Upper lobe of right lung (tissue), 1 donor: Measurements from ENCODE around the gene GARIN5B. TPM values are rescaled to one million over a fixed set of nuclear protein-coding genes. Genes with fewer than 3 reads are reported as not detected.
A peak's percentile ranks its signal among the peaks of the same experiment; 100 is the strongest.

Experiments used
- ATAC-seq: fragments of 200-7000 bp; cut with Tn5 transposase; one replicate; pipeline ENCODE4 v1.9.1; 2020; ENCODE audit warnings: mild to moderate bottlenecking, moderate library complexity
- DNase-seq: peaks from one replicate; pipeline ENCODE4 v3.0.0-alpha.2; 2020
- H3K27ac ChIP-seq: fragments of 200-600 bp; one replicate; pipeline ENCODE4 v1.8.0; 2022
- H3K27me3 ChIP-seq: fragments of 200-600 bp; one replicate; pipeline ENCODE4 v1.8.0; 2022; ENCODE audit warnings: mild to moderate bottlenecking
- H3K36me3 ChIP-seq: fragments of 200-600 bp; one replicate; pipeline ENCODE4 v1.8.0; 2022
- H3K4me1 ChIP-seq: fragments of 200-600 bp; one replicate; pipeline ENCODE4 v1.8.0; 2022
- H3K4me3 ChIP-seq: fragments of 200-600 bp; one replicate; pipeline ENCODE4 v1.8.0; 2022; ENCODE audit warnings: mild to moderate bottlenecking
- H3K9me3 ChIP-seq: fragments of 200-600 bp; one replicate; pipeline ENCODE4 v1.8.0; 2022
- intact Hi-C: fragments of 100-400 bp; cut with DNase I; formaldehyde crosslinking; loops from one replicate; pipeline ENCODE4 v1.11.0; 2022
- total RNA-seq: library from RNA; stranded (reverse); fragmentation: NEBNext Ultra II Directional; extraction: Animal tissue kit (Norgen Biotek cat#: 25700); gene quantifications from one replicate; pipeline ENCODE4 v1.2.1, GENCODE V29; 2021
- TF ChIP-seq, protein P1 (sequence below): fragments of 200-600 bp; IDR thresholded peaks from one replicate; pipeline ENCODE4 v1.8.0; 2022; ENCODE audit warnings: antibody characterized with exemption
- donor health status: DM: no; HTN: yes; CAD: no; lungs with severe emphysema.

Gene GARIN5B
- total RNA-seq, 1 donor from 2014 or later: not detected

DNA sequence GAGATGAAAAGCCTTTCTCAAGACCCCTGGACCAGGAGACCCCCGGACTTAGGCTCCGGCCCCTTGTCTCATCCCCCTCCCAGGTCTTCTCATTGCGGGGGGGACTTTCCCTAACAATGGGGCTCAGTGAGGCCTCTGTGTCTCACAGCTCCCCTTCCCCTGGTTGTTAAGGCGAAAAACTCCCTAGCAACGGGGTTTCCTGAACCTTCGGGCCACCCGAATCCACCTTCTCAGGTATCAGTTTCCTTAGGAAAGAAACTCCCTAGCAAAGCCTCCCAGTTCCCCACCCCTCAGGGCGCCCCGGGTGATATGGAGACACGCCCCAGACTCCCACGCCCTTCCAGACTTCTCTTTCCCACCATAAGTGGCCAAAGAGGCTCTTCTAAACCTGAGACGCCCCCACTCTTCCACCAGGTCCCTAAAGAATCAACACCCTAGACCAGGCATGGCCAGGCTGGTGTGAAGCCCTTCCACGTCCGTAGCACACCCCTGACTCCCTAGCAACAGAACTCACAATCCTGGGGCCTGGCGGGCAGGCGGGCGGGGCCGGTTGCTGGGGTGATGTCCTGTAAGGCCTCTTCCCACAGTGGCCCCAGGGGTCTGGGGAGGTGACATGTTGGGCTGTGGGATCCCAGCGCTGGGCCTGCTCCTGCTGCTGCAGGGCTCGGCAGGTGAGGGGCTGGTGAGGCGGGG is 13.3 kb upstream of the GARIN5B start, which contains the start of gene TMEM190:
TSS of gene TMEM190 (plus strand) at position 586 of the 693 bp plus-strand sequence. CDS start at position 614, 28 bp downstream.
- Histone ChIP-seq H3K27me3 (peaks cover 44% of the 10 kb centered on the region), H3K36me3 (no peaks in the 10 kb centered on the region), H3K9me3 (no peaks in the 10 kb centered on the region), H3K4me1 (no peaks in the 10 kb centered on the region), H3K27ac (no peak within 1 kb of the TSS), H3K4me3 (no peak within 1 kb of the TSS)
- ATAC-seq: no peak
- TF ChIP-seq, protein P1, sequence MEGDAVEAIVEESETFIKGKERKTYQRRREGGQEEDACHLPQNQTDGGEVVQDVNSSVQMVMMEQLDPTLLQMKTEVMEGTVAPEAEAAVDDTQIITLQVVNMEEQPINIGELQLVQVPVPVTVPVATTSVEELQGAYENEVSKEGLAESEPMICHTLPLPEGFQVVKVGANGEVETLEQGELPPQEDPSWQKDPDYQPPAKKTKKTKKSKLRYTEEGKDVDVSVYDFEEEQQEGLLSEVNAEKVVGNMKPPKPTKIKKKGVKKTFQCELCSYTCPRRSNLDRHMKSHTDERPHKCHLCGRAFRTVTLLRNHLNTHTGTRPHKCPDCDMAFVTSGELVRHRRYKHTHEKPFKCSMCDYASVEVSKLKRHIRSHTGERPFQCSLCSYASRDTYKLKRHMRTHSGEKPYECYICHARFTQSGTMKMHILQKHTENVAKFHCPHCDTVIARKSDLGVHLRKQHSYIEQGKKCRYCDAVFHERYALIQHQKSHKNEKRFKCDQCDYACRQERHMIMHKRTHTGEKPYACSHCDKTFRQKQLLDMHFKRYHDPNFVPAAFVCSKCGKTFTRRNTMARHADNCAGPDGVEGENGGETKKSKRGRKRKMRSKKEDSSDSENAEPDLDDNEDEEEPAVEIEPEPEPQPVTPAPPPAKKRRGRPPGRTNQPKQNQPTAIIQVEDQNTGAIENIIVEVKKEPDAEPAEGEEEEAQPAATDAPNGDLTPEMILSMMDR: no peak
- intact Hi-C loops: no loop called here
- no peak for DNase-seq

DNA sequence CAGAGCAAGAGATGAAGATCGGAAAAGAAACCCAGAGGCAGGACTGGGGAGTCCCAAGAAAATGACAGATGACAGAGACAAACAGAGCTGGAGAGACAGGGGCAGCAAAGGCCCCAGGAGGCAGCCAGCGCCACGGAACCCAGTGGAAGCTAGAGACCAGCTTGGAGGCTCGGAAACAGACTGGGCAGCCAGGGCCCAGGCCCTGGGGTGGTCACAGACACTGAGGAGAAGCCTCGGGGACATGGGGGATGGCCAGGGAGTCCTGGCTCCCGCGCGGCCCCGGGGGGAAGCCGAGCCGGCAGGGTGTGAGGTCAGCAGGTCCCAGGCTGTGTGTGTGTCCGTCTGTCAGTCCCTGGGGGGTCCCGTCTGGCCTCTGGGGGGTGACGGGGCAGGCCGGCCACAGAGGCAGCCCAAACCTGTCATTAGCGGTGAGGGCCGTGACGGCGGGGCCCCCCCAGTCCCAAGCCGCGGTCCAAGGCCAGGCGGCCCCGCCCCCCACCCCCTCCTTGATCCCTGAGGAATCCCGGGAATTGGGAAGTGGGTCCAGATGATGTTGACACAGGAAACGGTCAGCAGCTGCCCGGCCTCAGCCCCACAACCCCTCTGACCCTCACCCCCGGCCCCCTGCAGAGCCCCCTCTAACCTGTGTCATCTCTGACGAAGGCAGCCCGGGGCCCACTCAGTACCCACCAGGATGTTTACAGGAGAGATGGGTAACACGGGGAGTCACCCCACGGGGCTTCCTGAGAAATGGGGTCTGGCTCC is 11.1 kb upstream of the GARIN5B start:
- no peak overlapping the region for H3K27ac ChIP-seq
- no peaks in the 10 kb centered on the region for H3K36me3 ChIP-seq
- H3K9me3 ChIP-seq: no peaks in the 10 kb centered on the region
- peak; percentile 5 for ATAC-seq
- DNase-seq: no peak
- peaks cover 1% of the 10 kb centered on the region for H3K4me1 ChIP-seq
- no peak overlapping the region for H3K4me3 ChIP-seq
- TF ChIP-seq, protein P1: no peak
- H3K27me3 ChIP-seq: peaks cover 63% of the 10 kb centered on the region
- intact Hi-C loops: no loop called here

DNA sequence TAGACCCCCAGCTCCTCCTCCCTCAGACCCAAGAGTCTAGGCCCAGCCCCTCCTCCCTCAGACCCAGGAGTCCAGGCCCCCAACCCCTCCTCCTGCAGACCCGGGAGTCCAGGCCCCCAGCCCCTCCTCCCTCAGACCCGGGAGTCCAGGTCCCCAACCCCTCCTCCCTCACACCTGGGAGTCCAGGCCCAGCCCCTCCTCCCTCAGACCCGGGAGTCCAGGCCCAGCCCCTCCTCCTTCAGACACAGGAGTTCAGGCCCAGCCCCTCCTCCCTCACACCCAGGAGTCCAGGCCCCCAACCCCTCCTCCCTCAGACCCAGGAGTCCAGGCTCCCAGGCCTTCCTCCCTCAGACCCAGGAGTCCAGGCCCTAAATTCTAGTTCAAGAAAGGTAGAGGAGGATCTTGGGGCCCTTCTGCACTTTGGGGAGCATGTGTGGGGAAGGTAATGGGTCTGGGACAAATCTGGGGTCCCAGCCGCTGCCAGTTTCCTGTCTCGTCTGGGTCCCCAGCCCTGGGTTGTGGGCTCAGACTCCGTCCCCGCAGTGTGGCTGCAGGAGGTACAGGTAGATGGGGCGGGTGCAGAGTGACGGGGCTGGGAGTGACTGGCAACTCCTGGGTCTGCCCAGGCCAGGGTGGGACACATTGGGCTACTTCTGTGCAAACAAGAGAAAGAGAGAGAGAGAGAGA is 10.4 kb upstream of the GARIN5B start:
- Histone ChIP-seq H3K9me3 (no peaks in the 10 kb centered on the region), H3K4me3 (no peak overlapping the region), H3K27ac (no peak overlapping the region), H3K36me3 (no peaks in the 10 kb centered on the region), H3K27me3 (peaks cover 70% of the 10 kb centered on the region), H3K4me1 (peaks cover 5% of the 10 kb centered on the region)
- no peak for ATAC-seq
- intact Hi-C loops: no loop called here
- DNase-seq: no peak
- TF ChIP-seq, protein P1: no peak

DNA sequence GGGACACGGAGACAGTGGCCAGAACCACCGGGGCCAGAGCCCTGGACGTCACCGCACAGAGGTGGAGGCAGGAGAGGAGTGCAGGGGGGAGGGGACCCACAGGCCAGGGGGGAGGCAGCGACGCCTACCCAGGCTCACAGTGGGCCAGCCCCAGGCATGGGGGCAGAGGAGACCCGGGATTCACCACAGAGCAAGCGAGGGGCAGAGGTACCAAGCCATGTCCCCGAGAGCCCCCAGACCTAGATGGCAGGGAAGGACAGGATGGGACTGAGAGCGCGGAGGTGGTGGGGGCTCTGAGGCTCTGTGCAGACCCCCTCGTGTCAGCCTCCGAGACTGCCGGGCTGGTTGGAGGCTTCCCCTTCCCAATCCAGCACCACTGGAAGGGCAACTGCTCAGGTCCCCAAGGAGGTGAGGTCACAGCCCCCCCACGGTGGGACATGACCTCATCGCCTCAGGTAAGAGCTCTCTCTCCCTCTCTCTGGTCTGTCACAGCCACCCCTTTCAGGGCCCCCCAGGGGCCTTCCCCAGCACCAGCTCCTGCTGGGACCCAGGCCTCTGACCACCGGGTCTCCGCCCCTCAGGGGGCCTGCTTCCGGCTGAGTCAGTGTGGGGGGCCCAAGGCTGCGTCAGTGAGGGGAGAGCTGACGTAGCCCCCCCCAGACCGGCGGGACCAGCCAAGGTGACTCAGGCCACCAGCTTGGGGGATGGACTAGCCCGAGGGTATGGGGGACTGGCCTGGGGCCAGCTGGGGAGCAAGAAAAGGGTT is 9.4 kb upstream of the GARIN5B start:
- peaks cover 76% of the 10 kb centered on the region for H3K27me3 ChIP-seq
- no peak overlapping the region for H3K4me3 ChIP-seq
- DNase-seq: no peak
- intact Hi-C loops: no loop called here
- H3K4me1 ChIP-seq: peaks cover 5% of the 10 kb centered on the region
- H3K36me3 ChIP-seq: no peaks in the 10 kb centered on the region
- H3K27ac ChIP-seq: no peak overlapping the region
- TF ChIP-seq, protein P1: no peak
- no peaks in the 10 kb centered on the region for H3K9me3 ChIP-seq
- no peak for ATAC-seq

DNA sequence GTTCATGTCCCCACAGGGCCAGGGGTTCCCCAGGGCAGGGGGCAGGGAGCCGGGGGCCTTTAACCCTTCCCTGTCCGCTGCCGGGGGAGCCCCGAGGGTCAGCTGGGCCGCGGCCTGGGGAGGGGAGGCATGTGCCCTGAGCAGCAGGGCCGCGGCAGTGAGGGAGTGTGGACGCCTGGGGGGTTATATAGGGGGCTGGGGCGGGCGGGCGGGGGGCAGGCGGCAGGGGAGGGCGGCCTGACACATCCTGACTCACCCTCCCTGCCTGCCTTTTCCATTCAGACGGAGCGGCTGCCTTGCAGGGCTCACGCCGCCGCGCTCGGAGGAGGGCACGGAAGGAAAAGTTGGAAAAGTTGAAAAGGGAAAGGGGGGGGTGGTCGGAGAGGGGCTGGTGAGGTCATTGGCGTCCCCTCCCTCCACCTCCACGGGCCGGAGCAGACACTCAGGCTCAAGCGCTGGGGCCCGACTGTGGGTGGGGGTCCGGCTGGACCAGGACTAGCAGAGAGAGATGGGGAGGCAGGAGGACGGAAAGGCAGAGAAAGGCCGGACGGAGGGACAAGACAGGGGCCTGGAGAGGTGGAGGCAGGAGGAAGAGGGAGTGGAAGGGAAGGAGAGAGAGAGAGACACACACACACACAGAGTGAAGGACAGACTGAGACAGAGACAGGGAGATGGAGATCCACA is 7.4 kb upstream of the GARIN5B start, which contains the start of gene IL11:
TSS of gene IL11 (minus strand) at position 159 of the 684 bp plus-strand sequence. CDS start at position 6, 153 bp downstream.
- intact Hi-C loops: no loop called here
- DNase-seq (no peak), ATAC-seq (no peak)
- Histone ChIP-seq H3K27me3 (peaks cover 68% of the 10 kb centered on the region), H3K36me3 (no peaks in the 10 kb centered on the region), H3K4me3 (peak within 1 kb of the TSS; percentile 19), H3K4me1 (peaks cover 5% of the 10 kb centered on the region), H3K27ac (no peak within 1 kb of the TSS), H3K9me3 (no peaks in the 10 kb centered on the region)
- TF ChIP-seq, protein P1: no peak
